NCI-H510A treated with DMSO at 0.1 percent for 48 hours (cell line): ENCODE results near the gene SART3.
"Not testable (repeated sequence)": the region's sequence is repeated elsewhere in the genome, so short reads cannot be mapped to it uniquely, and the experiment has no call there.

Experiments
- DNase-seq: peaks from one replicate; lab custom pipeline; 2025; lab: John Stamatoyannopoulos, UW

The SART3 gene

DNA sequence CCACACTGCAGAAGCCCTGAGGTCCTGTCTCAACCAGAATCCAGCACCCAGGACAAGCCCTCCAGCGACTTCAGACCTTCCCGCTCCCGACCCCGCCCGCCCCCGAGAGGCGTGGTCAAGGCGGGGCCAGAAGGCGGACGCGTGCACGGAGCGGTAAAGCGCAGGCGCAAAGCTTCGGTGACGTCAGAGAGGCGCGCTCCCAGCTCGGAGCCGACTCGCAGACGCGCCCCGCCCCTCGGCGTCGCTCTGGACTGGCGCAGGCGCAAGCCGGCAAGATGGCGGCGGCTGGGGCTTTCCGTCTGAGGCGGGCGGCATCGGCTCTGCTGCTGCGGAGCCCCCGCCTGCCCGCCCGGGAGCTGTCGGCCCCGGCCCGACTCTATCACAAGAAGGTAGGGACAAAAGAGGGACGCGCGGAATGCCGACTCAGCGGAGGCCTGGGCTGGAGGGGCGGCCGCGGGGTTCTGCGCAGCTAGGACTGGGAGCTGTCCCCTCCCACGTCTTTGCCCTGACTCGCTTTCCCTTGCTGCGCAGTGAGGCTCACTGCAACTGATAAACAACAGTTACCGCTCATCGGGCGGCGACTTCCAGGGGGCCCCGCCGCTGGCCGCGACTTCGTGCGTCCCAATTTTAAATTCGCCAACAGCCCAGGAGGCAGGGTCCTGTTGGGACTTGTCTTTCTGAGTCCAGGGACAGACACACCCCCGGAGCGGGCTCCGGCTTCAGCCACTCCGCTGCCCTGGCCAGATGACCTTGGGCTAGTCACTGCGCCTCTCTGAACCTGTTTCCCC lies 1.6 kb upstream of the SART3 start, which contains the start of gene ISCU:
Gene ISCU, plus strand, starts transcription at position 249 of the 788 bp plus-strand sequence. Its CDS starts 27 bp downstream, at position 276.
- DNase-seq: peak; percentile 93

DNA sequence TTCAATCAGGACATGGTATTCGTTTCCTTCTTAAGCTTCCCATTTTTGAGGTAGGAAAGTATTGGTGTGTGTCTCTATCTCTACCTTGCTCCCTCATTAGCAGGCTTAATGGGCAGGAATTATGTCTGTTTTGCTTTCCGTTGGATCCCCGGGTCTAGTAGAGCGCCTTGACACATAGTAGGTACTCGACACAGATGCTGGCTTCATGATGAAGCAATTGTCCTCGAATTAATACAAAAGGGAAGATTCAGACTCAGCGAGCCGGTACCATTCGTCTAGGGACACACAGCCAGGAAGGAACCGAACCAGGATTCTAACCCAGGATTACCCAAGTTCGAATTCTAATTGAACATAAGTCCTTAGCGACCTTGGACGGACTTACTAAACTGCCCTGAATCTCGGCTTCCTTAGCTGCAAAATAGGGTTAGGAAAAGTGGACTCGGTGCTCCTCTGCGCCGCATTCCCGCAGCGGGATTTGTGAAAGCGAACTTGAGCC lies 927 bp upstream of the SART3 start:
- DNase-seq: peak; percentile 45

DNA sequence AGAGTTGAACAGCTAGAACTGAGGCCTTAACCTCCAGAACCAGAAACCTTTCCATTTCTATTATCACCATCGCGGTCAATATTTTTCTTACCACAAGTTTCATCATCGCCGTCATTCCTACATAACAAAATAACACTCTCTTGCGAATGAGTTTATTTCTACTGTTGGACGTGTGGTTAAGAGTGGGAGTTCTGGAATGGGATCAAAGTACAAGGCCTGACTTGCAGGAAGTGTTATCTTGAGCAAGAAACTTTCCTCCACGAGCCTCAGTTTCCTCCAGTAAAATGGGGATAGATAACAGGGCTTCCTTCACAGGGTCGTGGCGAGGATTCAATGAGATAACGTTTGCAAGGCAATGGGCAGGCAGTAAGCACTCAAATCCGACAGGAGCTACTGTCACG lies 652 bp downstream of the SART3 start:
- DNase-seq: no peak

DNA sequence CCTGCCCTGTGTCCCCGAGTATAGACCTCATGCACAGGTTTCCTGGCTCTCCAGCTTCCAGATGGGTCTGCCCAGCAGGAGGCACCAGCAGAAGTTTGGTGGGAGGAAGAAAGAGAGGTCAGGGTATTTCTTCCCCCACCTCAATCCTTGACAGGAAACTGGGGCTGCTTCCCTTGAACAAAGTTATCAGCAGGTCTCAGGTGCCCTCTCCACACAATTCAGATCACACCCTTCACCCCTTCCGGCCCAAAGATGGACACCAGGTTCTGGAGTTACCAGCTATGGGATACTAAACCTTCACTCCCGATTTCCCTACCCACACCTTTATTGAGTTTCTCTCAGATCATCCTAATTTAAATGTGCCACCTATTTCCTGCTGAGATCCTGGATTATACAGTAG lies 1.2 kb downstream of the SART3 start:
- no peak for DNase-seq

DNA sequence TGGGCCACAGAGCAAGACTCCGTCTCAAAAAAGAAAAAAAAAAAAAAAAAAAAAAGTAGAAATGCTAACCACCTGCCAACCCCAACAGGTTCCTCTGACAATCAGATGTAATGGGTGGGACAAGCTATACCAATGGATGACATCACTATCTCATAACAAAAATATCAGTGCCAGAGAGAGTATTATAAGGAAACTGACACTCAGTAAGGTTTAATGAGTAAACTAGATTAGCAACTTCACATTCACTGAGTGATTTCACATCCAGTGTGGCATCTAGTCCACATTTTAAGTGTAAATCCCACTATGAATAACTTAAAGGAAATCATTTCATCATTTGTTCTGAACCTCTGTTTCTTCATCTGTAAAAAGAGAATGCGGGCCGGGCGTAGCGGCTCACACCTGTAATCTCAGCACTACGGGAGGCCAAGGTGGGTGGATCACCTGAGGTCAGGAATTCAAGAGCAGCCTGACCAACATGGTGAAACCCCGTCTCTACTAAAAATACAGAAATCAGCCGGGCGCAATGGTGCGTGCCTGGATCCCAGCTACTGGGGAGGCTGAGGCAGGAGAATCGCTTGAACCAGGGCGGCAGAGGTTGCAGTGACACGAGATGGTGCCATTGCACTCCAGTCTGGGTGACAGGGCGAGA lies 1.8 kb downstream of the SART3 start:
- DNase-seq: no peak

DNA sequence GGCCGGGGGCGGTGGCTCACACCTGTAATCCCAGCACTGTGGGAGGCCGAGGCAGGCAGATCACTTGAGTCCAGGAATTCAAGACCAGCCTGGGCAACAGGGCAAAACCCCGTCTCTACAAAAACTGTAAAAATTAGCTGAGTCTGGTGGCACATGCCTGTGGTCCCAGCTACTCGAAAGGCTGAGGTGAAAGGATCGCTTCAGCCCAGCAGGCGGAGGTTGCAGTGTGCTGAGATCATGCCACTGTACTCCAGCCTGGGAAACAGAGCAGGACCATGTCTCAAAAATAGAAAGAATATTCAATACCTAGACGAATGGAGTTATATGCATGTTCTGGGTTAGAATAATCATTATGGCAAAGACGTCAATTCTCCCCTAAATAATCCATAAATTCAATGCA lies 5.6 kb downstream of the SART3 start:
- not testable (repeated sequence) for DNase-seq

DNA sequence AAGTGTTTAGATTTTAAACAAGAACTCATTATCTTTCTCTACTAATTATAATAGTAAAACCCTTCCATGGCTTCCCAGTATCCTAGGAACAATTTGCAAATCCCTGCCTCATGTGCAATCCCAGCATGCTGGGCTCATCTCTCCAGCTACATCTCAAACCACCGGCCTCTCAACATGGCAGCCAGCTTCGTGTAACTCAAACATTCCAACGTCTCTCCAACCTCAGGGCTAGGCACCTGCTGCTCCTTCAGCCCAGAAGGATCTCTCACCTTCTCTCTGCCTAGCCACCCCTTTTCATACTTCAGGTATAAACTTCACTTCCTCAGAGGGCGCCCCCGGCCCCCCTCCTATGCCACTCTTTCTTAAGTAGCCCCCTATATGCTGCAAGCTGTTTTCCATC lies 7.2 kb downstream of the SART3 start:
- DNase-seq: no peak

DNA sequence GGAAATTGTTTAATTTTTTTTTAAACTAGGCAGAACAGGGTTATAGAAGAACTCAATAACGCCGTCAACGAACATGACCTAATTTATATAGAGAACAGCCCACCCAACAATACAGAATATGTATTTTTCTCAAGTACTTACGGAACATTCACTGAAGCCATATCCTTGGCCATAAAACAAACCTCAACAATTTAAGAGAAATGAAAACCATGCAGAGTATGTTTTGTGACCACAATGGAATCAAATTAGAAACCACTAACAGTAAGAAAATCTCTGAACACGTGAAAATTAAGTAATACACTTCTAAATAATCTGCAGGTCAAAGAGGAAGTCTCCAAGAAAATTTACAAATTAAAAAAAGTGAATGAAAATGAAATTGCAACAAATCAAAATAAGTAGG lies 9.4 kb downstream of the SART3 start:
- DNase-seq: no peak

DNA sequence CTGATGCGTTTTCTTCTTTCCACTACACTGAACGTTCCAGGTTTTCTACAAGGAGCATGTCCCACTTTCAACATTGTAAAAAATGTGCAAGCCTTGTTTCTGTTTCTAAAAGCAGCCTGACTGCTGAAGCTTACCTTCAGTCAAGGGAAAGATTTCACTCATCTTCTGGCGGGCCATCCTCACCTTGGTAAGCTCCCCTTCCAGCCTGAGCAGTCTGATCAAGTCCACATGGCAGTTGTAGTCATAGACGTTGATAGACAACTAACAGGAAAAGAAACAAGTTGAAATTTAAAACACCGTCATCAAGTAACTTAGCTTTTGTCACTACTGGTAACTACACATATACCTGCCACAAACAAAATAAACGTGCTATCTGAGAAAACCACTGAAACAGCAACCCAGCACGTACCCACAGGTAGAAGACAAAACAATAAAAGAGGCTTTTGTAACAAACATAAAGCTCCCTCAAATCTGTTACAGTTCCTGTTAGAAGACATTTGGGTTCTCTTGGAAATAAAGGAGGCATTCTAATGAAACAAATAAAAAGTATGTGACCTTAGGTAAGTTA lies 11.9 kb downstream of the SART3 start:
- DNase-seq: no peak

DNA sequence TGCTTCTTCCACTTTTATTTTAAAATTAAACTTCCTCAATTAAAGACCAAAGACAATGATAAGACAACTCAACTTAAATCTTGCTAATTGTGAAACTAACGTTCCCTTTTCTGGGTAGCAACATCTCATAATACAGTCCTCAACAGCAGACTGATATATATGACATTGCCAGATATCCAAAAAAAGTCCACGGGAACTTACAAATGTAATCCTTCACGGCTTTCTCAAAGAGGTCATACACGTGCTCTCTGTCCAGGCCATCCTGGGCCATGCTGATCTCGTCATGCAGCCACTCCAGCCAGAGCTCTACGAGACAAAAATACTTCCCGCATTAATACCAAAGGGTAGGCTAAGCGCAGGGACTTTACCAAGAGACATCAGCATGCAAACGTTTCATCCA lies 13.3 kb downstream of the SART3 start:
- no peak for DNase-seq

DNA sequence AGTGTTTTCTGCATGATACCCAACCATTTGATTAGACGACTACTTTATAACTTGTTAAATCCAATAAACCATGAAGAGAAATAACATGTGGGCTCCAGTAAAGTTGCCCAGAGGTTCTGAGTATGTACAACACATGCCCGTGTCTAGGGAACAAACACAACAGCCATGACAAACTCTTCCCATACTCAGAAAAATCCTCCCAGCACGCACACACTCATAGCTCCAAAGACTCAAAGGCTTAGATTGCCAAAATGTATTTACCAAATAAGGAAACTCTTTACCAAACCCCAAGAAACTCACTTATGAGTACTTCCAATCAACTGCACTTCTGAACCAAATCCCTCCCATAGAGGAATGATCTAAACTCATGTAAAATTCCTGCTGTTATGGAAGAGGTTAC lies 17.3 kb downstream of the SART3 start:
- no peak for DNase-seq

DNA sequence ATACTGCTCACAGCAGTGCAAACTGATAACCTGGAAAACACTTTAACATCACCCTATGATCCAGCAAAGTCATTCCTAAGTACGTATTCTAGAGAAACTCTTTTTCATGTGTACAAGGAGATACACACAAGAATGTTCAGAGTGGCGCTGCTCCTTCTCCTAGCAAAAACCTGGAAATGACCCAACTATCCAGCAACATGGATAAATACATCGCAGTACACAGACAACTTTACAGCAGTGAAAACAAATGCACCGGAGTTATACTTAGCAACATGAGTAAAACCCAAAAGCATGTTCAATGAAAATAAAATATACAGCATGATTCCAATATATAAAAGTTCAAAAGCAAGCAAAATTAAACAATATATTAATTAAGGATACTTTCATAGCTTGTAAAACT lies 18.7 kb downstream of the SART3 start:
- no peak for DNase-seq

DNA sequence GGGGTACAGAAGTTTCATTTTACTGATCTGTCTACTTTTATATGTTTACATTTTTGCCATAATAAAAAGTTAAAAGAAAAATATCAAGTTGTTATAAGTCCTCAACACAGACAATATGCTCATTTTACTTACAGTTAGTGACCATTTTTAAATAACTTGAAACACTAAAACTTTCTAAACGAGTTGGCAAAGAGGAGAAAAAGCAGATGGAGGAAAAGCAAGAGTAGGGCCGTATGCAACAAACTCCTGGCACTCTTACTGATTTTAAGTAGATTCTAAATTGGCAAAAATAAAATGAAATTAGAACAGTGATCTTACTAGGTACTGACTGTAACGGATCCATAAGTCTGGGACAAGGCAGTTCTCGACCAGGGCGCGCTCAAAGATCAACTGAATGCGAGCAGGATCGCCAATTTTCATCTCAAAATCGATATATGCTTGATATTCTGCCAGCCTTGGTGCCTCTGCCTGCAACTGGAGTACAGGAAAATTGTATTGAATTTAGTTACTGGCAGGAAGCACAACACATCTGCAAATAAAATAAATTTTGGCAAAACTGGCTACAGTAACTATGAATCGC lies 22.3 kb downstream of the SART3 start:
- no peak for DNase-seq

DNA sequence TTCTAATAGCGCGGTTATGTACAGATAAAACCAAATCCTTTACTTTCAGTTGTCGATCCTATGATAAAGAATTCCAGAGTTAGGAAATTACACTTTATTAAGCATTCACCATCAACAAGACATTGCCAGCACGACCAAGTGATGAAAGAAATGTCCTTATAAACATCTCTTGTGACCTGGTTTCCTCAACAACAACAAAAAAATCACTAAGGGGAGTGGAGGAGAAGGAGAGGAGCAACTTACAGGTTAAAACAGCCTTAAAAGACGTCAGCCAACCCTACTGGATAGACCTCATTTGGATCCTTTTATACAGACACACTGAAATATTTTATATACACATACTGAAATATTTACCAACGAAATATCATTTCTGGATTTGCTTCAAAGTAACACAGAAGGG lies 22.8 kb downstream of the SART3 start:
- no peak for DNase-seq

DNA sequence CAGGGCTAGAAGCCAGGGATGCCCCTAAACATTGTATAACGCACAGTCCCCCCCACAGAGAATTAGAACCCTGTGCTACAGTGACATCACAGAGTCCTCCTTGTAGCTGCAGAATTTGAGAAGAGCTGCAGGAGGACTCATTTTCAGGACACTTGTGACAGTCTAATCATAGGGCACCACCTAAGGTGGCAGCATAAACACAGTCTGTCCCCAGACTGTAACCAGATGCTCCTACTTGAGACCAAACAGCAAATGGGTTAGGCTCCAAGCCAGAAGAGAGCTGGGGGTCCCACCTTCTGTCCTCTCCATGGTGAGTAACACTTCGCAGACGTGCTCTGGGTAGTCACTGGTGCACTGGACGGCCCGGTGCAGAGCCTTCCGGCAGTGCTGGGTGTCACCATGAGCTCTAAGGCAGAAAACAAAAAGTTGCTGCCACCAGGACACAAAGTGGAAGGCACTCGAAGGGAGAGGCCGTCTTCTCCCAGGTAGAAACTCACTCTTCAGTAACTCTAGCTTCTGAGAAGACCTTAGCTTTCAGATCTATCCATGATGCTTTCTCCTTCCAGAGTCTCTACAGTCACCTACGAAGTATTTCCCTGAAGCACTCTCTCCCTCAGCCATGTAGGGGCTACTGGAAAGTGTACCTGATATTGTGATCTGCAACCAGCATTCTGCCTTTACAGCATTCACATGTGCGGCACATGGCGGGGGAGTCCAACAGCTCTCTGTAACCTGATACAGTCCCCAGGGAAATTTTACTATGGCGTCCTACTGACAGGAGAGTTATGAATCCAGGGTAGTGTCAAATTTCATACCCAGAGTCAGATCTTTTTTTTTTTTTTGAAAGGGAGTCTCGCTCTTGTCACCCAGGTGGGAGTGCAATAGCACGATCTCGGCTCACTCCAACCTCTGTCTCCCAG lies 28.8 kb downstream of the SART3 start:
- peak; percentile 69 for DNase-seq

DNA sequence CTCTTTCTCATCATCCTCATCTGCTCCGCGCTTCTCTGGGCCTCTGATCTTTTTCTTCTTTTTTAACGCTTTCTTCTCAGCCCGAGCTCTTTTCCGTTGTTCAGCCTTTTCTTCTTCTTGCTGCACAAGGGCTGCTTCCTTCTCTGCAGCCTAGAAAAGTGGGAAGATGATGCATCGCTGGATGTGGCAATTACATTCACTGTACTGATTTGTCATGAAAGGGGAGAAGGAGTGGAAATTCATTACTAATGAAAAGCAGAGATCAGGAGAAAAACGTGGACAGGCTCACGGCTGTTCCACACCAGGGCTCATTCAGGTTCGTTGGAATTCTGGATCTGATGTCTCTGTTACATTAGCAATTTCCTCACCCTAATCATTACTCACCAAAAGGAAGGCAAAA lies 30.8 kb downstream of the SART3 start:
- DNase-seq: no peak

DNA sequence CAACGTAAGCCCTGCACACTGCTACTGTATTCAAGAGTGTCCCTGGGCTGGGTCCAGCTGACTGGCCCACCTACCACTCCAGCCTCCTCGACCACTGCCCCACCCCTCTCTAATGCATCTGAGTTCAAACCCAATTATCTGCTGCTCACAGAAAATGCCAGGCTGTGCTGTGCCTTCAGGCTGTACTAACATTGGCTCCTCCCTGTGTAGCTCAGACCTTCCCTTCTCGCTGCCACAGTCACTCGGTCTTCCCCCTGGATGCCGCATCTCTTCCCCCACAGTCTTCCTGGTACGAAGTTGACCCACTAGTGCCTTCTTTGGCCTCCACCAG lies 33.8 kb downstream of the SART3 start:
- no peak for DNase-seq

DNA sequence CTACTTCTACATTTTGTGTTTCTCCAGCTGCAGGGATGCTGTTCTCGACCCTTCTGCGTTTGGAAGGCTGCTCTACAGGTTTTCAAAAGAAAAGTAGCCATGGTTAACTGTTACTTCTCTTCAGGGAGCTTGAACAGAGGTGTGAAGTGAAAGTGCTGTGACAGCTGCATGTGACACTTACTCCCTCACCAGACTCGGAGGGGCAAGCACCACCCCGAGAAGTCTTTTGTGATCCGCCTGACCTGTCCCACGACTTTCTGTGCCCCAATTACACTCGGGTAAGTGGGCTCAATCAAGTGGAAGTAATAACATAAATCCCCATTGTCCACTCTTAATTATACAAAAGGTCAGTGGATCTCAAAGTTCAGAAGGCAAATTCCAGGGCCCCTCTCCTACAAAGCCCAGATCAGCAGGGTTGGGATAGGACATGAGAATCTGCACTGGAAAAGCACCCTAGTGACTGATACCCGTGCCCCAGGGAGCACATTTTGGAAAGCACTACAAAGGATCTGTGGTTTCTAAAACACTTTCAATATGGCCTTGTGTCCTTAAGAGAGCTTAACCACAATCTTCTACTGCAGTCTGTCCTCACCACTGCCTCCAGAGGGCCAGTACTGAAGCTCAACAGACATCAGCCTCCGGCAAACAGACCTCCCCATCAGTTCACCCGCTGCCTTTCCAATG lies 34.3 kb downstream of the SART3 start:
- DNase-seq: no peak

DNA sequence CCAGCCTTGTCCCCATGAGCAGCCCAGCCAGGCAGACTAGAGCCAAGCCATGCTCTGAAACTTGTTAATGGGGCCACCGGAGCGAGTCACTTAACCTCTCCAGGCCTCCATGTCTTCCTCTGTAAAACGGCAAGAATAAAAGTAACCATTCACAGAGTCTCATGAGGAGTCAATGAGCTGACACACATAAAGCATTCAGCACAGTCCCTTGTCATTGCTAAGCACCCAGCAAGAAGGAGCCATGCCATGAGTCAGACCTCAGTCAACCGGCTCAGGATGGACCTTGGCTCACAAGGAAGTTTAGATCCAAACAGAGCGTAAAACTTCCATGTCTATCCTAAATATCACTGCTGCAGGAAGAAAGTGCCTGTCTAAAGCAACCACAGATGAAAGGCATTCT lies 35.3 kb downstream of the SART3 start:
- no peak for DNase-seq

DNA sequence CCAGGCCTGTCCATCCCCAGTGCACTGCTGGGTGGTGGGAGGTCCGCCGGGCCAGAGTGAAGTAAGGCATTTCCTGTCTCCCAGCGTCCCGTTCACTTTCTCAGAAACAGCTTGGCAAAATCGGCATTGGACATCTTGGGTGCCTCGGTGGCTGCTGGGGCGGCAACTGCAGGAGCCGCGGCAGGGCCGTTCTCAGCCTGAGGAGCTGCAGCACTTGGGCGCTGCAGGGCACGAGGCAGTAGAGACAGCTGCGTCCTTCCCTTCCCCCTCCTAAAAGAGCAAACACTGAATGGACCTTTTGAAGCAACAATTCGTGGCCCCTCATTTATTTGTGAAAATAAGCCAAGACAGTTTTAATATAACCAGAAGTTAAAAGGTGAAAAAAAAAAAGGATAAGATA lies 37.6 kb downstream of the SART3 start:
- no peak for DNase-seq

DNA sequence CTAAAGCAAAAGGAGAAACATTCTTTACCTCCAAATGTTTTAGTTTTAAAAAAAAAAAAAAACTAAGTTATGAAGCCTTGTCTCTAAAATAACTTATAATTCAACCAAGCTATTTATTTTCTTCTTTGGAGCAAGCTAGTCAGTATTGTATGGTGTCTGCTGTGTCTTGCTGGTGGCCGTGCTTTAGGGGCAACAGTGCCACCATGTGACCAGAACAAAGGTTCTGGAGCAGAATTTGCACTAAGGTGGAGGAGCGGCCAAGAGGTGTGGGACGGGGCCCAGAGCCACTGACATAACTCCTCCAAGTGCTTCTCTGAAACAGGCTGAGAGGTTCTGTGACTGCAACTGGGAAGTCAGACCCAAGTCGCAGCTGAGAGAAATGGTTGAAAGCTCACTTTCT lies 41.4 kb downstream of the SART3 start:
- DNase-seq: no peak
